ENCODE measurements around the gene B9D1. TPM values are rescaled to one million over a fixed set of nuclear protein-coding genes. Genes with fewer than 3 reads are reported as not detected.
A peak's percentile ranks its signal among the peaks of the same experiment; 100 is the strongest.

The B9D1 gene
- total and polyA plus RNA-seq, 2 experiments from 2014 or later: 29.6 to 30.8 TPM

GRCh38 chr17:19403021-19403420, 40.5 kb upstream of the B9D1 start:
- H3K27me3 ChIP-seq: no peaks in the 10 kb centered on the region

GRCh38 chr17:19402171-19402570, 39.6 kb upstream of the B9D1 start:
- Histone ChIP-seq H3K9me2 (replicated peaks; ENCODE audit: insufficient read depth) (no peaks in the 10 kb centered on the region), H3K4me1 (ENCODE audit: insufficient read depth) (peaks cover 21% of the 10 kb centered on the region), H3K79me2 (no peaks in the 10 kb centered on the region), H3K27ac (peak overlapping the region; percentile 31), H4K20me1 (ENCODE audit: insufficient read depth, poor library complexity, severe bottlenecking) (no peaks in the 10 kb centered on the region), H3K4me3 (no peak overlapping the region), H3K9me3 (ENCODE audit: low read depth) (no peaks in the 10 kb centered on the region), H2AFZ (no peak overlapping the region), H3K4me2 (no peak overlapping the region), H3K36me3 (replicated peaks; ENCODE audit: insufficient read depth, low read depth) (no peaks in the 10 kb centered on the region), H3K27me3 (no peaks in the 10 kb centered on the region)
- WGBS (ENCODE audit: low lambda C conversion rate, missing lambda C conversion rate): 42% methylated on average over 1 of the region's 1 CpG
- TF ChIP-seq EZH2 (IDR thresholded peaks at IDR 0.05; ENCODE audit: borderline replicate concordance): no peak
- TF ChIP-seq, protein P1, sequence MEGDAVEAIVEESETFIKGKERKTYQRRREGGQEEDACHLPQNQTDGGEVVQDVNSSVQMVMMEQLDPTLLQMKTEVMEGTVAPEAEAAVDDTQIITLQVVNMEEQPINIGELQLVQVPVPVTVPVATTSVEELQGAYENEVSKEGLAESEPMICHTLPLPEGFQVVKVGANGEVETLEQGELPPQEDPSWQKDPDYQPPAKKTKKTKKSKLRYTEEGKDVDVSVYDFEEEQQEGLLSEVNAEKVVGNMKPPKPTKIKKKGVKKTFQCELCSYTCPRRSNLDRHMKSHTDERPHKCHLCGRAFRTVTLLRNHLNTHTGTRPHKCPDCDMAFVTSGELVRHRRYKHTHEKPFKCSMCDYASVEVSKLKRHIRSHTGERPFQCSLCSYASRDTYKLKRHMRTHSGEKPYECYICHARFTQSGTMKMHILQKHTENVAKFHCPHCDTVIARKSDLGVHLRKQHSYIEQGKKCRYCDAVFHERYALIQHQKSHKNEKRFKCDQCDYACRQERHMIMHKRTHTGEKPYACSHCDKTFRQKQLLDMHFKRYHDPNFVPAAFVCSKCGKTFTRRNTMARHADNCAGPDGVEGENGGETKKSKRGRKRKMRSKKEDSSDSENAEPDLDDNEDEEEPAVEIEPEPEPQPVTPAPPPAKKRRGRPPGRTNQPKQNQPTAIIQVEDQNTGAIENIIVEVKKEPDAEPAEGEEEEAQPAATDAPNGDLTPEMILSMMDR (IDR thresholded peaks at IDR 0.05; ENCODE audit: poor library complexity): no peak
- TF ChIP-seq EZH2phosphoT487 (IDR thresholded peaks at IDR 0.05; ENCODE audit: low read depth, severe bottlenecking, unreplicated experiment): no peak
- DNase-seq (ENCODE audit: low spot score): no peak

More at GRCh38 chr17:19403021-19403420, 40.5 kb upstream of the B9D1 start:
- Histone ChIP-seq H3K27ac (peak overlapping the region; percentile 31), H3K79me2 (no peaks in the 10 kb centered on the region), H3K9me3 (ENCODE audit: low read depth) (no peaks in the 10 kb centered on the region), H3K4me2 (no peak overlapping the region), H4K20me1 (ENCODE audit: insufficient read depth, poor library complexity, severe bottlenecking) (no peaks in the 10 kb centered on the region), H3K36me3 (replicated peaks; ENCODE audit: insufficient read depth, low read depth) (no peaks in the 10 kb centered on the region), H3K4me1 (ENCODE audit: insufficient read depth) (peaks cover 17% of the 10 kb centered on the region), H2AFZ (no peak overlapping the region), H3K9me2 (replicated peaks; ENCODE audit: insufficient read depth) (no peaks in the 10 kb centered on the region), H3K4me3 (no peak overlapping the region)
- WGBS (ENCODE audit: low lambda C conversion rate, missing lambda C conversion rate): 95% methylated on average over 4 of the region's 4 CpGs
- TF ChIP-seq EZH2 (IDR thresholded peaks at IDR 0.05; ENCODE audit: borderline replicate concordance) (no peak), EZH2phosphoT487 (IDR thresholded peaks at IDR 0.05; ENCODE audit: low read depth, severe bottlenecking, unreplicated experiment) (no peak)
- TF ChIP-seq, protein P1 (IDR thresholded peaks at IDR 0.05; ENCODE audit: poor library complexity): no peak
- DNase-seq (ENCODE audit: low spot score): no peak

DNA sequence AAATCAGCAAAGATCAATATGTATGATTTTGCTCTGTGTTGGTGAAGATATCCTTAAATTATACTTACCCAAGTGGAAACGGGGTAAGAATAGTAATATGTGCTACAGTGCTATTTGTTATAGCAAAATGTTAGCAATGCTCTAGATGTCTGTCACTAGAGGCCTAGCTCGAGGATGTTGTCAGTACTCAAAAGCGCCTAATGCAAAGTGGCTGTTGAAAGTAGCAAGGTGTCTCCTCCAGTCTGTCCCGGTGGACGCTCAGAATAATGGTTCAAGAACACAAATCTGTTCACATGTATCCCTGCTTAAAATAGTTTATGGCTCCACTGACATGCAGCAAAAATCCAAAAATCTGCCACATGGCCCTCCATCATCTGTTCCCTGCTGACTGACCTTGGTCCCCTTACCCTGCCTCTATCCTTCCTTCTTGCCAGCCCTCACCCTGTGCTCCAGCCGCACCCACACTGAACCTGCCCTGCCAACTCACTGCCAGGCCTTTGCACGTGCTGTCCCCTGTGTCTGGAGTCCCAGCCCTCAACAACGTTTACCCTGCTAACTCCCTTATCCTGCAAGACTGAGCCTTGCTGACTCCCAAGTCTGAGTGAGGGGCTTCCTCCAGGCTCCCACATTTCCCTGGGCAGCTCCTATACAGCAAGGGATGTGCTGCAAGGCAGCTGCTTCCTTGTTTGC, 38.9 kb upstream of the B9D1 start:
- H3K4me3 ChIP-seq: no peak overlapping the region
- no peaks in the 10 kb centered on the region for H3K9me3 ChIP-seq (ENCODE audit: low read depth)
- DNase-seq (ENCODE audit: low spot score): no peak
- no peak overlapping the region for H3K4me2 ChIP-seq
- WGBS (ENCODE audit: low lambda C conversion rate, missing lambda C conversion rate): 71% methylated on average over 8 of the region's 8 CpGs
- no peak overlapping the region for H2AFZ ChIP-seq
- no peaks in the 10 kb centered on the region for H3K27me3 ChIP-seq
- H3K36me3 ChIP-seq (replicated peaks; ENCODE audit: insufficient read depth, low read depth): no peaks in the 10 kb centered on the region
- TF ChIP-seq EZH2 (IDR thresholded peaks at IDR 0.05; ENCODE audit: borderline replicate concordance) (no peak), EZH2phosphoT487 (IDR thresholded peaks at IDR 0.05; ENCODE audit: low read depth, severe bottlenecking, unreplicated experiment) (no peak)
- TF ChIP-seq, protein P1 (IDR thresholded peaks at IDR 0.05; ENCODE audit: poor library complexity): no peak
- no peaks in the 10 kb centered on the region for H4K20me1 ChIP-seq (ENCODE audit: insufficient read depth, poor library complexity, severe bottlenecking)
- H3K27ac ChIP-seq: peak overlapping the region; percentile 31
- H3K4me1 ChIP-seq (ENCODE audit: insufficient read depth): peaks cover 21% of the 10 kb centered on the region
- H3K9me2 ChIP-seq (replicated peaks; ENCODE audit: insufficient read depth): no peaks in the 10 kb centered on the region
- no peaks in the 10 kb centered on the region for H3K79me2 ChIP-seq
